ENCODE data around the gene LPAR2. TPM values are rescaled to one million over a fixed set of nuclear protein-coding genes. Genes with fewer than 3 reads are reported as not detected.
A peak's percentile ranks its signal among the peaks of the same experiment; 100 is the strongest.

Gene LPAR2
- total and polyA plus RNA-seq, 2 of the 13 experiments (the other 11 are each of a cell fraction or from before 2014, with no cell fraction given): 0.86 to 3.6 TPM

GRCh38 chr19:19663256-19664120 lies 35.5 kb upstream of the LPAR2 start, which contains the start of gene ATP13A1 (continued):
- TF ChIP-seq ZNF335 (CRISPR knock-in tag; IDR thresholded peaks at IDR 0.05) (peak; percentile 95), GLI4 (CRISPR knock-in tag; IDR thresholded peaks at IDR 0.05; ENCODE audit: borderline replicate concordance) (no peak; the same call in 1 of the 2 replicates), KAT8 (CRISPR knock-in tag; IDR thresholded peaks at IDR 0.05) (peak; percentile 91), KLF16 (CRISPR knock-in tag; IDR thresholded peaks at IDR 0.05) (peak in 1 of 2 experiments; percentile 56; a peak in 1 of 4 replicates), ATF5 (CRISPR knock-in tag; IDR thresholded peaks at IDR 0.05; ENCODE audit: low read depth) (0 out of 2 replicates have a peak, but pooled peaks have one; percentile 23), YEATS4 (CRISPR knock-in tag; IDR thresholded peaks at IDR 0.05; ENCODE audit: borderline replicate concordance) (peak; percentile 86; the same call in 1 of the 2 replicates), TBX3 (IDR thresholded peaks at IDR 0.05; ENCODE audit: borderline replicate concordance) (no peak), PAXIP1 (CRISPR knock-in tag; conservative IDR thresholded peaks at IDR 0.05) (peak; percentile 36; the same call in 1 of the 2 replicates), MAX (IDR thresholded peaks at IDR 0.05) (peak; percentile 54; the same call in 1 of the 2 replicates), ZHX2 (IDR thresholded peaks at IDR 0.05; ENCODE audit: low read depth) (peak; percentile 94), ZHX2 (CRISPR knock-in tag; IDR thresholded peaks at IDR 0.05; ENCODE audit: borderline replicate concordance) (0 out of 2 replicates have a peak, but pooled peaks have one; percentile 11), IRX3 (CRISPR knock-in tag; IDR thresholded peaks at IDR 0.05; ENCODE audit: borderline replicate concordance, low read depth) (peak; percentile 85; the same call in 1 of the 2 replicates), ZBTB34 (CRISPR knock-in tag; IDR thresholded peaks at IDR 0.05) (no peak), RAD21 (CRISPR knock-in tag; IDR thresholded peaks at IDR 0.05) (peak; percentile 55), ZNF557 (CRISPR knock-in tag; IDR thresholded peaks at IDR 0.05) (no peak), ZNF224 (CRISPR knock-in tag; IDR thresholded peaks at IDR 0.05) (no peak)

Data from HepG2 (cell line).